ENCODE data around the gene COL23A1. TPM values are rescaled to one million over a fixed set of nuclear protein-coding genes. Genes with fewer than 3 reads are reported as not detected.

Gene COL23A1
- total RNA-seq, 2 donors from 2014 or later: 0.17 to 0.19 TPM

DNA sequence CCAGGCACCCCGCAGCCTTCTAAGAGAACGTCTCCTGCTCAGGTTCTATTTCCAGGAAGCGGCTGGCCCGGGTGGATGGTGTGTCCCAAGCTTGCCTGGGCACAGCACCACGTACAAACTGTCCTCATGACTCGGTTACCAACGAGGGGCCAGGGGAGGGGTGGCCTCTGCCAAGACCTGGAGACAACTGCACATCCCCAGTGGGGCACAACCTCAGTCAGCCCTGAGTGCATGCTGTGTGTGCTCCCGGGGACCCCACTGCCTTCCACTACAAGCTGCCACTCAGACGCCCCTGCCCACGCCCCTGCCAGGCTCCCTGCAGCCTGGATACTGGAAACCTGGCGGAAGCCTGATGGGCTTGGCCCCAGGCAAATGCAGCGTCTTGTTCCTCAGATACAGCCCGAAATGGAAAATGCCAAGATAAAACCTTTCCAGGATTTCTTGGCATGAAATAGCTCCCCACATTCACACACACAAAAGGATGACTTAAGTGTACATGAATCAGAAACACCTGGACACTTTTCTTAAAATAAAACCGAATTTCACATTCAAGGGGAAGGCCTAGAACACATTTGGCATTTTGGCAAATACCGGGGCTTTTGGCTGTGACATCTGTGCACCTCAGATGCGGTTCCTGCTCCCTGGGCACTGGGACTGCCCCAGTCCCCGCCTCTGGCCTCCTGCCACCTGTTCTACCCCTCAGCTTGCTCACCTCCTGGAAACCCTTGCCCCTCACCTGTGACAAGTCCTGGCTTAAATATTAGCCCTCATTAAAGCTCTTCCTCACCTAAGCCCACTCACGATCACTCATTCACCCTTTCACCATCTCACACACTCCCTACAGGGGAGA is 62.5 kb downstream of the COL23A1 start:
- peak in 1 of 2 donors; percentile 44 for ATAC-seq
- Mint-ChIP-seq H3K4me3 (no peak overlapping the region), H3K36me3 (no peaks in the 10 kb centered on the region), H3K4me1 (ENCODE audit: low read depth in 2 of 2) (no peaks in the 10 kb centered on the region), H3K9me3 (no peaks in the 10 kb centered on the region), H3K27ac (no peak overlapping the region), H3K27me3 (no peaks in the 10 kb centered on the region)
- DNase-seq (ENCODE audit: low spot score): no peak

DNA sequence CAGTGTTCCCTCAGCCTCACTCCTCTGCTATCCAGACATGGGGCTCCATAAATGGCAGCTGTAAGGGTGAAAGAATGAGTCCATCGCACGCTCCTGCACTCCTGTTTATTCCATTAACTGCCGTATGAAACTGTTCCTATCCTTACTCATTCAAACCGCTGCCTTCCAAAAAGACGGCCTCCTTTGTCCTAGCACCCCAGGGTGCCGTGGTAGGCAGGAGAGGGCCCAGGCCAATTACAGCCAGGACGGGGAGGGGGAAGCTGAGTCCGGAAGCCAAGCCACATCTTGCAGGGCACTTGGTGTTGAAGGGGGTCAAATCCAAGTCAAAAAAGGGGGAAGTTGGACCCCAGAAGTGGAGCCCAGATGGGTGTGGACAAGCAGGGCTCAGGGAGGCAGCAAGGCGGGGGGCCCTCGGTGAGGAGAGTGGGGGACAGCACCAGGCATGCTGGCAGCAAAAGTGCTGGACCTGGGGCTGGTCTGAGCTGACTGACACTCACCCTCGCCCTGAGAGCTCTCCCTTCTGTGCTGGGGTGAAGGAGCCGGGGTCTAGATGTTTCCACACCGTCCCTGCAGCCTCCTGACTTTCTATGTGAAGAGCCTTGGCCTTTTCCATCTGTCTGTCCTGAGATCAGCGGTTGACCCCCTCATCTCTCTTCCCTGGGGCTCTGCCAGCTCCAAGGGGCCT is 63.3 kb downstream of the COL23A1 start:
- no peaks in the 10 kb centered on the region for H3K36me3 Mint-ChIP-seq
- H3K4me3 Mint-ChIP-seq: no peak overlapping the region
- H3K9me3 Mint-ChIP-seq: no peaks in the 10 kb centered on the region
- DNase-seq (ENCODE audit: low spot score) (no peak), ATAC-seq (no peak)
- no peaks in the 10 kb centered on the region for H3K4me1 Mint-ChIP-seq (ENCODE audit: low read depth in 2 of 2)
- H3K27me3 Mint-ChIP-seq: no peaks in the 10 kb centered on the region
- no peak overlapping the region for H3K27ac Mint-ChIP-seq

- no peaks in the 10 kb centered on the region for H3K36me3 Mint-ChIP-seq
- no peaks in the 10 kb centered on the region for H3K27me3 Mint-ChIP-seq
- no peak overlapping the region for H3K4me3 Mint-ChIP-seq
- H3K9me3 Mint-ChIP-seq: no peaks in the 10 kb centered on the region
- DNase-seq (ENCODE audit: low spot score): no peak
- no peaks in the 10 kb centered on the region for H3K4me1 Mint-ChIP-seq (ENCODE audit: low read depth in 2 of 2)
- no peak overlapping the region for H3K27ac Mint-ChIP-seq
- no peak for ATAC-seq
Measured at GRCh38 chr5:178525906-178526732, 64.1 kb downstream of the COL23A1 start.

DNA sequence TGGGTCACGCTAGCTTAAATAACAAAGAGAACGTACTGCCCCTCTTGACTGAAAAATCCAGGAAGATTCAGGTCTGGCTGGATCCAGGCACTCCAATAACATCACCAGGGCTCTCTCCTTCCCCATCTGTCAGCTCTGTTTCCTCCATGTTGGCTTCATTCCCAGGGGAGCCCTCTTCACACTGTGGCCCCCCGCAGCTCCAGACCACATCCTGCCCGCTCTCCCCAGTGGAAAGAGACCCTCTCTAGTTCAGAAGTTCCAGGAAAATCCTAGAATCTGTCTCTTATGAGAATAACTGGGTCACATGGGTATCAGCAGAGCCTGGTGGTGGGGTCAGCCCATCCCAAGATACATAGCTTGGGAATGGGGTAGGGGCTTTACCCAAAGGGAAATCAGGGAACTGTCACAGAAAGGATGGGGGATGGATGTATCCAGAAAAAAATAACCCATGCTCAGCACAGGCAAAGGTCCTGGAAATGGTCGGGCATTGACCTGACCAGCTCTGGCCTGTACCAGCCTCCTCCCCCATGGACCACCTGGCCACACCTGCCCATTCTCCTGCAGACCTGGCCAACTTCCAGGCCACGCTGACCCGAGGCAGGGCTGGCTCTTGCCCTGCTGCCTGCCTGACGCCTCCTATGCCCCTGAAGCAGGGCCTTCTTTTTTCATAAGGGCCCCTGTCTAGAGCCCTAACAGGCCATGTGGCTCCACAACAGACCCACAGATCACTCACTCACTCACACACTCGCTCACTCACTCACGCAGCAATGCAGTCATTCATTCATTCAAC is 65.9 kb downstream of the COL23A1 start:
- Mint-ChIP-seq H3K4me1 (ENCODE audit: low read depth in 2 of 2) (no peaks in the 10 kb centered on the region), H3K36me3 (no peaks in the 10 kb centered on the region), H3K9me3 (no peaks in the 10 kb centered on the region), H3K4me3 (no peak overlapping the region), H3K27ac (no peak overlapping the region), H3K27me3 (peaks cover 5 to 8% of the 10 kb centered on the region in 2 donors)
- no peak for DNase-seq (ENCODE audit: low spot score)
- no peak for ATAC-seq

- no peak overlapping the region for H3K4me3 Mint-ChIP-seq
- ATAC-seq (peak in 1 of 2 donors; percentile 48), DNase-seq (ENCODE audit: low spot score) (no peak)
- no peak overlapping the region for H3K27ac Mint-ChIP-seq
- no peaks in the 10 kb centered on the region for H3K4me1 Mint-ChIP-seq (ENCODE audit: low read depth in 2 of 2)
- H3K27me3 Mint-ChIP-seq: peaks cover 5 to 8% of the 10 kb centered on the region in 2 donors
- no peaks in the 10 kb centered on the region for H3K9me3 Mint-ChIP-seq
- no peaks in the 10 kb centered on the region for H3K36me3 Mint-ChIP-seq
Measured at GRCh38 chr5:178522361-178522760, 67.8 kb downstream of the COL23A1 start.

DNA sequence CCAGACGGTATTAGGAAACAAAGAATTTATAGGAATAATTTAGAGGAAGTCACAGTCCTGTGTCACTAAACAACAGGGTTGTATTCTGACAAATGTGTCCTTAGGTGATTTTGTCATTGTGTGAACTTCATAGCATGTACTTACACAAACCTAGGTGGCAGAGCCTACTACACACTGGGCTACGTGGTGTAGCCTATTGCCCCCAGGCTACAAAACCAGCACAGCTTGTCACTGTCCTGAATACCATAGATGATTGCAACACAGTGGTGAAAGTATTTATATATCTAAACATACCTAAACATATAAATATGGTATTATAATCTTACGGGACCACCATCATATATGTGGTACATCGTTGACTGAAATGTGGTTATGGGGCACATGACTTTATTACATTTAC is 69.3 kb downstream of the COL23A1 start:
- ATAC-seq (no peak), DNase-seq (ENCODE audit: low spot score) (no peak)
- Mint-ChIP-seq H3K9me3 (no peaks in the 10 kb centered on the region), H3K27ac (no peak overlapping the region), H3K27me3 (peaks cover 8 to 12% of the 10 kb centered on the region in 2 donors), H3K4me1 (ENCODE audit: low read depth in 2 of 2) (no peaks in the 10 kb centered on the region), H3K36me3 (no peaks in the 10 kb centered on the region), H3K4me3 (no peak overlapping the region)

GRCh38 chr5:178519804-178520203 is 70.4 kb downstream of the COL23A1 start:
- H3K4me3 Mint-ChIP-seq: no peak overlapping the region
- ATAC-seq (no peak), DNase-seq (ENCODE audit: low spot score) (no peak)
- no peaks in the 10 kb centered on the region for H3K36me3 Mint-ChIP-seq
- no peak overlapping the region for H3K27ac Mint-ChIP-seq
- H3K4me1 Mint-ChIP-seq (ENCODE audit: low read depth in 2 of 2): no peaks in the 10 kb centered on the region
- peaks cover 8 to 16% of the 10 kb centered on the region in 2 donors for H3K27me3 Mint-ChIP-seq
- no peaks in the 10 kb centered on the region for H3K9me3 Mint-ChIP-seq

GRCh38 chr5:178519155-178519554 is 71.0 kb downstream of the COL23A1 start:
- DNase-seq (ENCODE audit: low spot score): no peak
- Mint-ChIP-seq H3K9me3 (no peaks in the 10 kb centered on the region), H3K27me3 (peaks cover 8 to 16% of the 10 kb centered on the region in 2 donors), H3K4me1 (ENCODE audit: low read depth in 2 of 2) (no peaks in the 10 kb centered on the region), H3K27ac (no peak overlapping the region), H3K4me3 (no peak overlapping the region), H3K36me3 (no peaks in the 10 kb centered on the region)
- ATAC-seq: no peak

- no peak for DNase-seq (ENCODE audit: low spot score)
- Mint-ChIP-seq H3K27ac (no peak overlapping the region), H3K27me3 (peaks cover 8 to 21% of the 10 kb centered on the region in 2 donors), H3K9me3 (no peaks in the 10 kb centered on the region), H3K4me3 (no peak overlapping the region), H3K4me1 (ENCODE audit: low read depth in 2 of 2) (no peaks in the 10 kb centered on the region), H3K36me3 (no peaks in the 10 kb centered on the region)
- ATAC-seq: no peak
Measured at GRCh38 chr5:178516504-178517235, 73.5 kb downstream of the COL23A1 start.

DNA sequence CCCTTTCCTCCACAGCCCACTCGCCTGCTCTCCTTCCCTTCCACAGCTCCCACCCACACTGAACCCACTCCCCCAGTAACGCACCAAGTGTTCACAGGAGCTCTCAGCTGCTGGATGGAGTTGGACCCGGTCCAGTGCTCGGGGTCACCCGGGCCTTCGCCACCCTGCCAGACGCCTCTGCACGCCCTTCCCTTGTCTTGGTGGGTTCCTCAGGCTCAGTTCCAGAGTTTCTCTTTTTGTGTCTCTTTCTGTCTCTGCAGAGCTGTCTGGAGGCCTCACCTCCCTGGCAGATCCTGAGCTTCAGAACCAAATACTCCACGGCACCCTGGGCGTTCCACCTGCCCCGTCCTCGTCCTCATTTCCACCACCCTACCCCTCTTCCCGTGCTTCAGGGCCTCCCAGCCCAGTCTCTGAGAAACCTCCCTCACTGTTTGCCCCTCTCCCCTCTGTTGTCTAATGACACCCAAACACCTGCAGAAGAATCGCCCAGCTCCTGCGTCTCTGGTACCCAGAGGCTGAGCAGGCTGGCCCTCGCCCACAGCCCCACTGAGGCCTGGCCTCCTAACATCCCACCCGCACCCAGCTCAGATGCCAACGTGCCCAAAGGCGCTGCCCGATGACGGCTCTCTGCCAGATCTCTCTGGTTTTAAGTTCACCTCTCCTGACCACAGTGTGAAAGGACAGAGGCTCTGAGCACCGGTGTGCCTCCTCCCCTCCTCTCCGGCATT is 74.3 kb downstream of the COL23A1 start:
- H3K27me3 Mint-ChIP-seq: peaks cover 8 to 21% of the 10 kb centered on the region in 2 donors
- ATAC-seq: peak; percentile 19 to 22
- H3K36me3 Mint-ChIP-seq: no peaks in the 10 kb centered on the region
- no peaks in the 10 kb centered on the region for H3K9me3 Mint-ChIP-seq
- DNase-seq (ENCODE audit: low spot score): no peak
- no peak overlapping the region for H3K4me3 Mint-ChIP-seq
- H3K4me1 Mint-ChIP-seq (ENCODE audit: low read depth in 2 of 2): no peaks in the 10 kb centered on the region
- no peak overlapping the region for H3K27ac Mint-ChIP-seq

DNA sequence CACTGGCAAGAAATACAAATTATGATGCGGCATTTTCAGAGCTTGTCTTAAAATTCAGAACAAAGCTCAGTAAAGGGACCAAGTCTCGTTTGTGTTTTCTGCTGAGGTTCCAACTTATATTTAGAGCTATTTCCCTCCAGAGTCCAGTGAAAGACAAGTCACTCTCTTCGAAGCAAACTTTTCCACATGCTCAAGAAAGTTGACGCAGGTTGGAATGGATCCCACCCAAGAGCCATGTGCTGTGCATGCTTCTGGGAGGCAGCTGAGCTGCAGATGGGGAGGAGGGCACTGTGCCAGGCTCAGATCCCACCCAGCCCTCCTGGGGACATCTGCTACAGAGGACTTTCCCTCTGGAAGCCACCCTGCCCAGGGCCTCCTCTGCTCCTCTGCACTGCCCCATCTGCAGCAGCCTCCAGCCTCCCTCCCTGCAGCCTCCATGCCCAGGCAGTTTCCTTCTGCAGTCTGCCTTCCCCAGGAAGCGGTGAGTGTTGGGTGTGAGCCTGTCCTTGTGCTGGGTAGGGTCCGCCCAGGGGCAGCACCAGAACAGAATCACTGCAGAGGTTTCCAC is 75.3 kb downstream of the COL23A1 start:
- H3K27me3 Mint-ChIP-seq: peaks cover 6 to 20% of the 10 kb centered on the region in 2 donors
- H3K4me1 Mint-ChIP-seq (ENCODE audit: low read depth in 2 of 2): no peaks in the 10 kb centered on the region
- no peak overlapping the region for H3K4me3 Mint-ChIP-seq
- no peak for DNase-seq (ENCODE audit: low spot score)
- peak in 1 of 2 donors; percentile 51 for ATAC-seq
- H3K27ac Mint-ChIP-seq: no peak overlapping the region
- no peaks in the 10 kb centered on the region for H3K36me3 Mint-ChIP-seq
- no peaks in the 10 kb centered on the region for H3K9me3 Mint-ChIP-seq

DNA sequence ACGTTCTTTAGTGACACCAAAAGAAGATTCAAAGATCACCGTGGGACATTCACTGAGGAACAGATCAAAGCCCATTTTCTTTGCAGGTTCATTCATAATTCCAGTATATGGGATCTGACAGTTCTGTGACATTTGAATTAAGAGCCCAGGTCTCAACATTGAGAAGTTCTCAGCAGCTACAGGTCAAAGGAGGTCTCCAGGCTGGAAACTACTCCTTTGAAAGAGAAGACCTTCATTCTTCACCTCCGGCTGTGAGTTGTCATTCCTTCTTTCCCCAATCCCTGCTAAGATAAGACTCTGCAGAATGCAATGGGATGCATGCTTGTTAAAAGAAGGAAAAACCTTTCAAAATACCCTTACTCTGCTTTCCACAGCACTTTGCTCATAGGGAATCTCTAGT is 79.0 kb downstream of the COL23A1 start:
- Mint-ChIP-seq H3K4me1 (ENCODE audit: low read depth in 2 of 2) (no peaks in the 10 kb centered on the region), H3K36me3 (no peaks in the 10 kb centered on the region), H3K27ac (no peak overlapping the region), H3K27me3 (peaks cover 0 to 17% of the 10 kb centered on the region in 2 donors), H3K4me3 (no peak overlapping the region), H3K9me3 (no peaks in the 10 kb centered on the region)
- DNase-seq (ENCODE audit: low spot score): no peak
- ATAC-seq: no peak
